Neural progenitor cell (in vitro differentiated cells): ENCODE measurements around the gene TCP10L.

ENCODE experiments used
- CTCF ChIP-seq: fragments of 200-600 bp; sonication (generic); IDR thresholded peaks from 2 replicates; pipeline ENCODE4 v1.5.1; 2017; ENCODE audit warnings: antibody characterized with exemption, mild to moderate bottlenecking
- EZH2 ChIP-seq: fragments of 200-600 bp; sonication (generic); IDR thresholded peaks from 2 replicates; pipeline ENCODE4 v1.6.1; 2017; ENCODE audit warnings: antibody characterized with exemption, mild to moderate bottlenecking, moderate library complexity
- EZH2phosphoT487 ChIP-seq: fragments of 200-600 bp; sonication (generic); IDR thresholded peaks from 2 replicates; pipeline ENCODE4 v1.6.1; 2017; ENCODE audit warnings: antibody characterized with exemption

GRCh38 chr21:32612999-32613337 is 27.6 kb upstream of the TCP10L start:
- TF ChIP-seq CTCF, result no peak
- no peak for TF ChIP-seq EZH2
- no peak for TF ChIP-seq EZH2phosphoT487
